IMR-90 (cell line): ENCODE measurements around the gene BIK. TPM values are rescaled to one million over a fixed set of nuclear protein-coding genes. Genes with fewer than 3 reads are reported as not detected.

Experiments used
- ATAC-seq: fragments of 200-7000 bp; cut with Tn5 transposase; 2 replicates; pipeline ENCODE4 v1.9.1; 2020; ENCODE audit warnings: low read depth, mild to moderate bottlenecking, moderate library complexity
- BruUV-seq: library from RNA; stranded (reverse); fragments of 400-500 nt; replicated peaks from 2 replicates; lab custom pipeline; 2021; lab: Mats Ljungman, UMichigan
- CTCF ChIA-PET: fragments of 300-600 bp; formaldehyde crosslinking; extraction: SDS; loops from one replicate; lab custom pipeline; 2021; ENCODE audit warnings: antibody characterized with exemption; lab: Yijun Ruan, JAX
- POLR2A ChIA-PET: fragments of 300-600 bp; sonication (Branson Sonifier 250); formaldehyde crosslinking; loops from one replicate; lab custom pipeline; 2022; ENCODE audit warnings: antibody characterized with exemption; ENCODE audit not compliant: unreplicated experiment; lab: Charles Lee
- DNase-seq: peaks from one replicate; pipeline ENCODE4 v3.0.0; 2013
- H2AFZ ChIP-seq: replicated peaks from 2 replicates; pipeline ENCODE3; 2013; ENCODE audit warnings: low read length, mild to moderate bottlenecking; ENCODE audit not compliant: poor library complexity
- H2AK5ac ChIP-seq: 2 replicates; pipeline ENCODE4 v1.6.1; 2013; ENCODE audit warnings: low read depth, low read length, inconsistent platforms
- H2AK9ac ChIP-seq: replicated peaks from 2 replicates; pipeline ENCODE3; 2013; ENCODE audit warnings: mild to moderate bottlenecking, low read depth, low read length, moderate library complexity; ENCODE audit not compliant: poor library complexity
- H2BK120ac ChIP-seq: 2 replicates; pipeline ENCODE4 v1.6.1; 2013; ENCODE audit warnings: low read depth, low read length, inconsistent platforms
- H2BK15ac ChIP-seq: 3 replicates; pipeline ENCODE4 v1.6.1; 2013; ENCODE audit warnings: low read depth, low read length, inconsistent platforms
- H2BK20ac ChIP-seq: 2 replicates; pipeline ENCODE4 v1.6.1; 2013; ENCODE audit warnings: low read depth, mild to moderate bottlenecking, inconsistent platforms, low read length, moderate library complexity
- H2BK5ac ChIP-seq: 2 replicates; pipeline ENCODE4 v1.6.1; 2013; ENCODE audit warnings: mild to moderate bottlenecking, low read depth, low read length, inconsistent platforms; ENCODE audit not compliant: poor library complexity, severe bottlenecking
- H3K14ac ChIP-seq: replicated peaks from 2 replicates; pipeline ENCODE4 v1.6.1; 2013; ENCODE audit warnings: low read depth, low read length, inconsistent platforms
- H3K18ac ChIP-seq: 2 replicates; pipeline ENCODE4 v1.6.1; 2013; ENCODE audit warnings: low read depth, low read length, control low read depth
- H3K23ac ChIP-seq: 2 replicates; pipeline ENCODE4 v1.6.1; 2013; ENCODE audit warnings: low read depth, low read length, inconsistent platforms
- H3K27ac ChIP-seq: 2 replicates; pipeline ENCODE4 v1.5.1; 2013; ENCODE audit warnings: mild to moderate bottlenecking, control low read depth, low read length; ENCODE audit not compliant: insufficient read depth
- H3K27me3 ChIP-seq: 2 replicates; pipeline ENCODE4 v1.6.1; 2013; ENCODE audit warnings: low read length; ENCODE audit not compliant: control insufficient read depth, insufficient read depth
- H3K36me3 ChIP-seq: 2 replicates; pipeline ENCODE4 v1.6.1; 2013; ENCODE audit warnings: low read length, mixed read lengths; ENCODE audit not compliant: control insufficient read depth, insufficient read depth
- H3K4ac ChIP-seq: 2 replicates; pipeline ENCODE4 v1.6.1; 2013; ENCODE audit warnings: low read depth, low read length, inconsistent platforms
- H3K4me1 ChIP-seq: 2 replicates; pipeline ENCODE4 v1.6.1; 2013; ENCODE audit warnings: low read length, mixed read lengths; ENCODE audit not compliant: control insufficient read depth, insufficient read depth
- H3K4me2 ChIP-seq: 2 replicates; pipeline ENCODE4 v1.6.1; 2013; ENCODE audit warnings: low read depth, mild to moderate bottlenecking, control low read depth, low read length, moderate library complexity
- H3K4me3 ChIP-seq: 2 replicates; pipeline ENCODE4 v1.5.1; 2013; ENCODE audit warnings: low read depth, mild to moderate bottlenecking, control low read depth, low read length, moderate library complexity; ENCODE audit not compliant: insufficient read depth
- H3K56ac ChIP-seq: 2 replicates; pipeline ENCODE4 v1.6.1; 2013; ENCODE audit warnings: low read length, inconsistent platforms; ENCODE audit not compliant: insufficient read depth; ENCODE audit errors: extremely low read depth
- H3K79me1 ChIP-seq, 2 experiments: 2 replicates each; pipeline ENCODE4 v1.6.1; 2013; ENCODE audit warnings: low read length in 2 of 2, inconsistent platforms in 1 of 2, low read depth in 1 of 2
- H3K9ac ChIP-seq: 2 replicates; pipeline ENCODE4 v1.6.1; 2013; ENCODE audit warnings: low read depth, low read length, control low read depth
- H3K9me1 ChIP-seq: 2 replicates; pipeline ENCODE4 v1.6.1; 2013; ENCODE audit warnings: low read length, inconsistent platforms; ENCODE audit not compliant: insufficient read depth
- H3K9me3 ChIP-seq: 2 replicates; pipeline ENCODE4 v1.6.1; 2013; ENCODE audit warnings: low read length; ENCODE audit not compliant: control insufficient read depth, insufficient read depth
- H4K20me1 ChIP-seq: 2 replicates; pipeline ENCODE4 v1.6.1; 2013; ENCODE audit warnings: low read length, inconsistent platforms; ENCODE audit not compliant: insufficient read depth
- H4K5ac ChIP-seq: 2 replicates; pipeline ENCODE4 v1.6.1; 2013; ENCODE audit warnings: mild to moderate bottlenecking, low read depth, low read length, control low read depth
- H4K8ac ChIP-seq, 2 experiments: 2 replicates each; pipeline ENCODE4 v1.6.1; 2013; ENCODE audit warnings: low read depth in 2 of 2, low read length in 2 of 2, control low read depth in 1 of 2, inconsistent platforms in 1 of 2
- H4K91ac ChIP-seq: 2 replicates; pipeline ENCODE4 v1.6.1; 2013; ENCODE audit warnings: low read depth, low read length, inconsistent platforms; ENCODE audit not compliant: insufficient read depth
- BHLHE40 ChIP-seq: fragments of 150-350 bp; IDR thresholded peaks from 2 replicates; pipeline ENCODE4 v1.6.1; 2016; ENCODE audit warnings: mild to moderate bottlenecking, low read depth, low read length
- CEBPB ChIP-seq: IDR thresholded peaks from 2 replicates; pipeline ENCODE4 v1.6.1; 2012; ENCODE audit warnings: low read depth, low read length, improper control_type of control experiment
- MAZ ChIP-seq: IDR thresholded peaks from 2 replicates; pipeline ENCODE4 v1.6.1; 2012; ENCODE audit warnings: low read depth, mild to moderate bottlenecking, low read length, improper control_type of control experiment, moderate library complexity, borderline replicate concordance
- MXI1 ChIP-seq: IDR thresholded peaks from 2 replicates; pipeline ENCODE4 v1.6.1; 2012; ENCODE audit warnings: low read depth, mild to moderate bottlenecking, low read length, moderate library complexity, borderline replicate concordance
- NFE2L2 ChIP-seq: fragments of 150-350 bp; IDR thresholded peaks from 2 replicates; pipeline ENCODE4 v1.6.1; 2016; ENCODE audit warnings: low read depth, mild to moderate bottlenecking, low read length
- POLR2A ChIP-seq: IDR thresholded peaks from 2 replicates; pipeline ENCODE4 v1.6.1; 2012; ENCODE audit warnings: mild to moderate bottlenecking, low read depth, low read length
- RFX5 ChIP-seq: IDR thresholded peaks from 2 replicates; pipeline ENCODE4 v1.8.0; 2012; ENCODE audit warnings: low read depth, mild to moderate bottlenecking, low read length, moderate library complexity
- SMC3 ChIP-seq: fragments of 150-350 bp; IDR thresholded peaks from 2 replicates; pipeline ENCODE4 v1.6.1; 2016; ENCODE audit warnings: low read depth, mild to moderate bottlenecking, antibody characterized with exemption, low read length, moderate library complexity
- WGBS, 2 experiments: methylation state at CpG; one replicate each; pipeline versions ENCODE4 v1.1.5 to v1.1.7; 2013; ENCODE audit warnings: missing lambda C conversion rate in 2 of 2; ENCODE audit not compliant: insufficient read length in 1 of 2; ENCODE audit errors: extremely low coverage in 2 of 2; 5-methylcytosine and 5-hydroxymethylcytosine counted together
- dilution Hi-C: fragments of 300-500 bp; cut with HindIII; formaldehyde crosslinking; loops from one replicate; pipeline ENCODE4 v1.14.3; 2018; ENCODE audit warnings: low sequenced_read_pairs; ENCODE audit not compliant: unreplicated experiment
- in situ Hi-C: fragments of 300-500 bp; cut with MboI; formaldehyde crosslinking; loops from 3 replicates; pipeline ENCODE4 v1.14.3; 2019; ENCODE audit warnings: low sequenced_read_pairs, inconsistent platforms, mixed read lengths
- intact Hi-C: fragments of 100-400 bp; cut with micrococcal nuclease; formaldehyde crosslinking; loops from 2 replicates; pipeline ENCODE4 v1.10.0; 2022
- polyA plus RNA-seq, 3 experiments: library from polyadenylated mRNA; depleted of rRNA; stranded (reverse); fragments of >200 nt; gene quantifications; 2 replicates each; pipeline ENCODE4 v1.2.3, GENCODE V29; 2012; ENCODE audit warnings: low replicate concordance in 1 of 3
- total RNA-seq: library from RNA; depleted of rRNA; stranded (reverse); fragments of >200 nt; gene quantifications from 2 replicates; pipeline ENCODE4 v1.2.3, GENCODE V29; 2012; rRNA removed
- TF ChIP-seq, protein P1 (sequence below): conservative IDR thresholded peaks from 2 replicates; pipeline ENCODE4 v1.5.1; 2012; ENCODE audit warnings: mild to moderate bottlenecking, low read depth, low read length, improper control_type of control experiment

Gene BIK
- total and polyA plus RNA-seq, 2 of the 4 experiments (the other 2 are of a cell fraction) = 0.18 TPM; not detected in 1

DNA sequence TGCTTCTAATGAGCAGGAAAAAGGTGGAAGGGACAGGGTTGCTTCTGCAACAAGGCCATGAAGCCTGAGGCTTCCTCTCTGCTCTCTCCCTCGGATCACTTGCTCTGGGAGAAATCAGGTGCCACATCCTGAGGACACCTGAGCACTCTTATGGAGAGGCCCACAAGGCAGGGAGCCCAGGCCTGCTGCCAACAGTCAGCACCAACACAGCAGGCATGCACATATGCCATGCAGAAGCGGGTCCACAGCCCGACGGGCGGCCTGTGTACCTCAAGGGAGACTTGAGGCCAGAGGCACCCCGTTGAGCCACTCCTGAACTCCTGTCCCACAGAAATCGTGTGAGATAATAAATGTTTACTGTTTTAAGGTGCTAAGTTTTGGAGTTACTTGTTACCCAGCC, 66.9 kb downstream of the BIK start:
- BruUV-seq = no TSS peak
- Histone ChIP-seq H2AK5ac (no peak overlapping the region), H3K27me3 (no peaks in the 10 kb centered on the region), H2AK9ac (no peak overlapping the region), H3K14ac (no peak overlapping the region), H4K8ac (no peak overlapping the region), H3K9me3 (no peaks in the 10 kb centered on the region), H3K9me1 (no peaks in the 10 kb centered on the region), H3K23ac (no peak overlapping the region), H3K27ac (no peak overlapping the region), H2BK15ac (no peak overlapping the region), H2BK20ac (no peak overlapping the region), H3K79me1 (peaks cover 0 to 10% of the 10 kb centered on the region in 2 experiments; a peak in 2 of 4 replicates), H2BK5ac (no peak overlapping the region), H4K5ac (no peak overlapping the region), H3K4me3 (no peak overlapping the region), H3K56ac (no peak overlapping the region), H3K4ac (no peak overlapping the region), H3K18ac (no peak overlapping the region), H2BK120ac (no peak overlapping the region), H2AFZ (no peak overlapping the region), H3K4me1 (no peaks in the 10 kb centered on the region), H3K36me3 (peaks cover 44% of the 10 kb centered on the region), H3K9ac (no peak overlapping the region), H4K20me1 (no peaks in the 10 kb centered on the region; the same call in 1 of the 2 replicates), H4K91ac (no peak overlapping the region), H3K4me2 (no peak overlapping the region)
- dilution Hi-C loops = no loop called here
- ATAC-seq = no peak
- intact Hi-C loops = no loop called here
- ChIA-PET CTCF (interaction anchor here (0.5 kb wide), 1 partner anchor 397 kb away, joined by 4 read pairs; no protein-coding TSS in a partner anchor), POLR2A (no interaction called here)
- WGBS, 2 experiments = 100% methylated on average over 1 of the region's 7 CpGs; no CpG with 5 or more reads in 1 of the 2 experiments
- no peak for DNase-seq
- in situ Hi-C loops = no loop called here
- TF ChIP-seq POLR2A (no peak), CEBPB (no peak), RFX5 (no peak), SMC3 (no peak), BHLHE40 (no peak), MXI1 (no peak), MAZ (no peak), NFE2L2 (no peak)
- TF ChIP-seq, protein P1, sequence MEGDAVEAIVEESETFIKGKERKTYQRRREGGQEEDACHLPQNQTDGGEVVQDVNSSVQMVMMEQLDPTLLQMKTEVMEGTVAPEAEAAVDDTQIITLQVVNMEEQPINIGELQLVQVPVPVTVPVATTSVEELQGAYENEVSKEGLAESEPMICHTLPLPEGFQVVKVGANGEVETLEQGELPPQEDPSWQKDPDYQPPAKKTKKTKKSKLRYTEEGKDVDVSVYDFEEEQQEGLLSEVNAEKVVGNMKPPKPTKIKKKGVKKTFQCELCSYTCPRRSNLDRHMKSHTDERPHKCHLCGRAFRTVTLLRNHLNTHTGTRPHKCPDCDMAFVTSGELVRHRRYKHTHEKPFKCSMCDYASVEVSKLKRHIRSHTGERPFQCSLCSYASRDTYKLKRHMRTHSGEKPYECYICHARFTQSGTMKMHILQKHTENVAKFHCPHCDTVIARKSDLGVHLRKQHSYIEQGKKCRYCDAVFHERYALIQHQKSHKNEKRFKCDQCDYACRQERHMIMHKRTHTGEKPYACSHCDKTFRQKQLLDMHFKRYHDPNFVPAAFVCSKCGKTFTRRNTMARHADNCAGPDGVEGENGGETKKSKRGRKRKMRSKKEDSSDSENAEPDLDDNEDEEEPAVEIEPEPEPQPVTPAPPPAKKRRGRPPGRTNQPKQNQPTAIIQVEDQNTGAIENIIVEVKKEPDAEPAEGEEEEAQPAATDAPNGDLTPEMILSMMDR = no peak

Other genes with a start within 250 kb of the BIK start
- 98.0 and 118 TPM in 2 replicates for gene PACSIN2, start 95.6 kb upstream of the BIK start, total RNA-seq
- gene PACSIN2, start 95.6 kb upstream of the BIK start, polyA plus RNA-seq (2012; rRNA removed) = 85.0 and 92.2 TPM in 2 replicates
- gene TTLL1, start 21.4 kb upstream of the BIK start, total RNA-seq = 9.7 and 10.8 TPM in 2 replicates
- gene TTLL1, start 21.4 kb upstream of the BIK start, polyA plus RNA-seq (2012; rRNA removed) = 12.7 and 13.2 TPM in 2 replicates
- gene MCAT, start 32.6 kb downstream of the BIK start, total RNA-seq = 7.3 and 8.3 TPM in 2 replicates
- gene MCAT, start 32.6 kb downstream of the BIK start, polyA plus RNA-seq (2012; rRNA removed) = 19.7 and 21.2 TPM in 2 replicates
- gene TSPO, start 40.8 kb downstream of the BIK start, total RNA-seq = 94.7 and 115 TPM in 2 replicates
- gene TSPO, start 40.8 kb downstream of the BIK start, polyA plus RNA-seq (2012; rRNA removed) = 297 and 401 TPM in 2 replicates
- gene TTLL12, start 76.4 kb downstream of the BIK start, total RNA-seq = 26.7 and 30.1 TPM in 2 replicates
- gene TTLL12, start 76.4 kb downstream of the BIK start, polyA plus RNA-seq (2012; rRNA removed) = 20.9 and 21.8 TPM in 2 replicates
- gene SCUBE1, start 232.6 kb downstream of the BIK start, total RNA-seq = not detected in 2 replicates
- not detected in 2 replicates for gene SCUBE1, start 232.6 kb downstream of the BIK start, polyA plus RNA-seq (2012; rRNA removed)